IPS DF 6.9 (cell line): Measurements from ENCODE around the gene OR10G3.

Experiments used
- DNase-seq: peaks from one replicate; pipeline ENCODE4 v3.0.0-alpha.2; 2013; ENCODE audit warnings: low read depth, low spot score
- H3K27ac ChIP-seq: one replicate; pipeline ENCODE4 v1.5.1; 2013; ENCODE audit warnings: low read length, control low read depth
- H3K27me3 ChIP-seq: 2 replicates; pipeline ENCODE4 v1.6.1; 2013; ENCODE audit warnings: mild to moderate bottlenecking, low read length; ENCODE audit not compliant: control insufficient read depth, insufficient read depth
- H3K36me3 ChIP-seq: 2 replicates; pipeline ENCODE4 v1.6.1; 2013; ENCODE audit warnings: low read length; ENCODE audit not compliant: control insufficient read depth, insufficient read depth
- H3K4me1 ChIP-seq: 2 replicates; pipeline ENCODE4 v1.6.1; 2013; ENCODE audit warnings: low read length; ENCODE audit not compliant: control insufficient read depth, insufficient read depth
- H3K4me3 ChIP-seq: 2 replicates; pipeline ENCODE4 v1.5.1; 2013; ENCODE audit warnings: mild to moderate bottlenecking, low read length
- H3K9me3 ChIP-seq: 2 replicates; pipeline ENCODE4 v1.6.1; 2013; ENCODE audit warnings: low read length, inconsistent platforms; ENCODE audit not compliant: control insufficient read depth, insufficient read depth
- WGBS: extraction: QIAGEN DNeasy Blood & Tissue Kit; methylation state at CpG from one replicate; pipeline ENCODE4 v1.1.7; 2013; ENCODE audit warnings: mixed read lengths, missing lambda C conversion rate; ENCODE audit not compliant: insufficient read length, insufficient coverage; 5-methylcytosine and 5-hydroxymethylcytosine counted together

Gene OR10G3

DNA sequence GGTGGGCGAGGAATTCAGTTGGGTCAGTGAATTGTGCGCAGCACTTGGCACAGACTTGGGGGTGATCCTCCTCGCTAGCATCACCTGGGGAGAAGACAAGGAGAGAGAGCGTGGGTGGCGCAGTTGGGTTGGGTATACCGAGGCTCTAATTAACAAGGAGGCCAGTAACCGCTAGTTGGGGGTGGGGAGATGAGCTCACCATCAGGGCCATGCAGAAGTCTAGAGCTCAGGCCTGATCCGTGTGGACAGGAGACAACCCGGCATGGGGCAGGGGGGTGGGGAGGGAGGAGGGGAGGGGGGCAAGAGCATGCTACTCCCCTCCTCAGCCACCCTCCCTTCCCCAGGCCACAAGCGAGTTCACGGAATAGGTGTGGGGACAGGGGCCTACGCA is 54.3 kb downstream of the OR10G3 start:
- no peak for DNase-seq
- Histone ChIP-seq H3K36me3 (peaks cover 35% of the 10 kb centered on the region), H3K27ac (no peak overlapping the region), H3K4me3 (peak overlapping the region; percentile 88; the same call in 1 of the 2 replicates), H3K4me1 (peaks cover 17% of the 10 kb centered on the region), H3K9me3 (no peaks in the 10 kb centered on the region), H3K27me3 (no peaks in the 10 kb centered on the region)
- WGBS: no CpG with 5 or more reads among the region's 12 CpGs

DNA sequence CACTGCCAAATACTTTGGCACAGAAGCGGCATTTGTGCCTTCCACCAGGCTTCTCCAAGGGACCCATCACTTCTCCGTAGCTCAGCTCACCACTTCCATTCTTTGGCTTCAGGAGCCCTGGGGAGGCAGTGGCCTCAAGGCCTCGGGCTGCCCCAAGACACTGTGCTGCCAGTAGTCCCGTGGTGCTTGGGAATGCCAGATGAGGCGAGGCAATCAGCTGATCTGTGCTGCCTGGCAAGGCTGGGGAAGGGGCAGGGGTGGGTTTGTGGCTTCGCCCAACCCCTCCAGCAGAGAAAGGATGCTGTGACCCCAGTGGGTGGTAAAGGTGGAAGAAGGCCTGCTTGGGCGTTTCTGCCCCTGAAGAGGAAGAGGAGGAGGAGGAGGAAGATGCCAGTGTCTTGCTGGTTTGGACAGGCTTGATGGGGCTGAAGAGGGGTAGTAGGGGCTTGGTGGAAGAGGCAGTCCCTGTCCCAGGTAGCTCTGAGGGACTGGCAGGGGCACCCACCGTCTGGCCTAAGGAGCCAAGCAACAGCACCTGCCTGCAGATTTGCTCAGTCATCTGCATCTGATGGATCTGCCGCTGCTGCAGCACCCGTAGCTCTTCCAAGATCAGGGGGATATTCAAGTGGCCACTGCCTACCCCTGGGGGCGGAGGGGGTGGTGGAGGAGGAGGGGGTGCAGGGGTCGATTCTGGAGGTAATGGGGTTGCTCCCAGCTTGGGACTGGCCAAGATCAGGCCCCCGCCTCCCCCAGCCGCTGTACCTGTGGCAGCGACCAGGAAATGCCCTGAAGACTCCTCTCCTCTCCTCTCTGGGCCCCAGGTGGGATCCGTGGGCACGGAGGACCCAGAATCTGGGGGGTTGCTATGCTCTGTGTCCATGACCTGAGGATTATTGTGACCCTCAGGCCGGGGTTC is 55.0 kb downstream of the OR10G3 start:
- Histone ChIP-seq H3K9me3 (no peaks in the 10 kb centered on the region), H3K4me3 (peak overlapping the region; percentile 88; the same call in 1 of the 2 replicates), H3K27me3 (no peaks in the 10 kb centered on the region), H3K4me1 (peaks cover 17% of the 10 kb centered on the region), H3K36me3 (peaks cover 35% of the 10 kb centered on the region), H3K27ac (no peak overlapping the region)
- no peak for DNase-seq
- WGBS: no CpG with 5 or more reads among the region's 18 CpGs

DNA sequence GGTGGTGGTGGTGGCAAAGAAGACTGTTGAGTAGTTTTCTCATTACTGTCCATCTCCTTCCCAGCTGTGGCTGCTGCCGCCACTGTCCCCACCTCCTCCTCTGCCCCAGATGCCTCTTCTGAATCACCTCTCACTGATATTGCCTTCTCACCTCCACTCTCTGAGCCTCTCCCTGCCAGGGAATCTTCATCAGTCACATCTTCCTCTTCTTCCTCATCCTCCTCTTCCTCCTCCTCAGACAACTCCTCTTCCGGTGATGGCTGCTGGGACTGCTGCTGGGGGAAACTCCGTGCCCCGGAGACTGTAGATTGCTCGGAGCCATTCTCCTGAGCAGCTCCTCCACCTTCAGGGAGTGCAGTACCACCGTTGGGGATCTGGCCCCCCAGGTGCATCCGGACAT is 56.7 kb downstream of the OR10G3 start:
- no peaks in the 10 kb centered on the region for H3K9me3 ChIP-seq
- no peak overlapping the region for H3K4me3 ChIP-seq
- peaks cover 35% of the 10 kb centered on the region for H3K36me3 ChIP-seq
- no peak for DNase-seq
- no peak overlapping the region for H3K27ac ChIP-seq
- no CpG with 5 or more reads among the region's 7 CpGs for WGBS
- H3K4me1 ChIP-seq: peaks cover 17% of the 10 kb centered on the region
- no peaks in the 10 kb centered on the region for H3K27me3 ChIP-seq

DNA sequence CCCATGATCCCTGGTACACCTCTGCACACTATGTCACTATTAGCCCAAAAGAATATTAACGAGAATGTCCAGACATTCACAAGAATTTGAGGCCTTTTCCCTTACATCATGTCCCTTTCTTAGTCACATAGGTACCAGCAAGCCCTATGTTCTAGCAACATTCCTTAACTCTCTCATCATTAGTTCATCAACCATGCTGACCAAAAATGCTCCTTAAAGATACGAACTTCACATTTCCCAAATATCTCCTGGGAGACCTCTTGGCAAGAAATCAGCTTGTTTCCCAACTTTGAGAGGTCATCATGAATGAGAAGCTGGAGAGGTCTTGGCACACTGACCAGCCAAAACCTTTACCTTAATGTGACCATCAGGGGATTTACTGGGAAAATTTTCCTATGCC is 58.4 kb downstream of the OR10G3 start:
- Histone ChIP-seq H3K4me3 (no peak overlapping the region), H3K36me3 (peaks cover 35% of the 10 kb centered on the region), H3K4me1 (peaks cover 17% of the 10 kb centered on the region), H3K27me3 (no peaks in the 10 kb centered on the region), H3K27ac (no peak overlapping the region), H3K9me3 (no peaks in the 10 kb centered on the region)
- DNase-seq: no peak
- no CpG with 5 or more reads among the region's 2 CpGs for WGBS

DNA sequence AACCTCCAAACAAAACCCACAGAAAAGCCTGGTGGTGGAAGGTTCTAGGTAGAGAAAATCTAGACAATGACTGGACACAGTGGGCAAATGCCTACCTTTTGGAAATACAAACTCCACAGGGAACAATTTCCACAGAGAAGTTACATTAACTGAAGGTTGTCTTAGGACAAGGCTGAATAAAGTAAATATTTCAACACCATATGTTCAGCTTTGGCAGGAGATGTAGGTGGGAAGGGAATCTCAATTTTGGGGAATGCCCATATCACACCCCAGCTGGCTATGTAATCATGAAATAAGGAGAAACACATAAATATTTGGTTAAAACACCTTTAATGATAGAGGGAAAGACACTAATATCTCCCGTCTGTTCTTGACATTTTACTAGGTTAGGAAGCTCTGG is 59.1 kb downstream of the OR10G3 start:
- no peak overlapping the region for H3K4me3 ChIP-seq
- no CpG with 5 or more reads among the region's 1 CpG for WGBS
- no peaks in the 10 kb centered on the region for H3K9me3 ChIP-seq
- no peaks in the 10 kb centered on the region for H3K27me3 ChIP-seq
- no peak overlapping the region for H3K27ac ChIP-seq
- DNase-seq: no peak
- H3K36me3 ChIP-seq: peaks cover 35% of the 10 kb centered on the region
- H3K4me1 ChIP-seq: peaks cover 17% of the 10 kb centered on the region

DNA sequence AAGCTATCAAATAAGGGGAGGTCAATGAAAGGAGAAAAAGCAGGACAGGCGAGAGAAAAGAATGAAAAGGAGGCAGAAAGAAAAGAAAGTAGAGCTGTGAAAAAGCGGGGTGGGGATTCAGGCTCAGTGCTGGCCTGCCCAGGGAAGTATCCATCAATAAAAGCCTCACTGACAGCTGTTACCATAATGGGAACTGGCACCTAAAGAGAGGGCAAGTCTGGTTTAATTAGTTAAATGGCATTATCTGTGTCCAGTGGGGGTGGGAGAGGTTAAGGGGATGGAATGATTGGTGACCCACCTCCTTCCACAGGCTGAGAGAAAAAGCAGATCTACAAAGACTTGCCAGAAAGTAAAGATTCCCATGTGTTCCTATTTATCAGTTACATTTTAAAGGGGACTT is 61.2 kb downstream of the OR10G3 start:
- Histone ChIP-seq H3K27ac (no peak overlapping the region), H3K27me3 (no peaks in the 10 kb centered on the region), H3K4me3 (no peak overlapping the region), H3K4me1 (peaks cover 7% of the 10 kb centered on the region), H3K9me3 (no peaks in the 10 kb centered on the region), H3K36me3 (peaks cover 18% of the 10 kb centered on the region)
- no CpG with 5 or more reads among the region's 2 CpGs for WGBS
- DNase-seq: no peak
